GM03348 (cell line): Measurements from ENCODE around the gene TCF4.
A peak's percentile ranks its signal among the peaks of the same experiment; 100 is the strongest.

ENCODE experiments used
- DNase-seq: peaks from one replicate; pipeline ENCODE4 v3.0.0; 2012; ENCODE audit warnings: low spot score

Gene TCF4

DNA sequence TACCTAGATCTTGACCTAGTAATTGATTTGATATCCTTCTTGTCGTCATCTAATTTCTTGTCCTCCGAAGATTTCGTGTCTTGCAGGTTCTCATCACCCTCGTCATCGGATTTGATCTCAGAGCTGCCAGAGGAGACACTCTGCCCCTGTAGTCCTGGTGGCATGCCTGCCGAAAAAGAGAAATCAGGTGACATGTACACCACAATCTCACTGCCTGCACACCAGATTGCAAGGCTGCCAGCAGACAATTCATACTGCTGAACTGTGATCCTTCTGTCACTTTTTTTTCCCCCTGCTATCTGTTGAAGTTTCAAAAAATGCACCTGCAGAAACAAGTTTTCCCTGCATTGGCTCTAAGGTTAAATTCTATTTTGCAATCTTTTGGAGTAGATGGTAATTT, 355.5 kb downstream of the TCF4 start:
- DNase-seq: no peak

DNA sequence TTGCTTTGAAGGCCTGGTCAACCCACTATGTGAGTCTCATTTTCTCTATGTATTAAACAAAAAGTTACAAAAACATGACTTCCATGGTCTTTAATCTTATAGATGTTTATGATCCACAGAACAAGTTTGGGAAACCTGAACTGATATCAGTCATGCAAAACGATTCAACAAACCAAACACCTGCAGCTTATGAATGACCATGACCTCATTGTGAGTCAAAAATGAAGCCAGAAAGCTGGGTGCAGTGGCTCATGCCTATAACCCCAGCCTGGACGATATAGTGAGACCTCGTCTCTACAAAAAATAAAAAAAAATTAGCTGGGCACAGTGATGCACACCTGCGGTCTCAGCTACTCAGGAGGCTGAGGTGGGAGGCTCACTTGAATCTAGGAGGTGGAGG, 358.3 kb downstream of the TCF4 start:
- DNase-seq: no peak

DNA sequence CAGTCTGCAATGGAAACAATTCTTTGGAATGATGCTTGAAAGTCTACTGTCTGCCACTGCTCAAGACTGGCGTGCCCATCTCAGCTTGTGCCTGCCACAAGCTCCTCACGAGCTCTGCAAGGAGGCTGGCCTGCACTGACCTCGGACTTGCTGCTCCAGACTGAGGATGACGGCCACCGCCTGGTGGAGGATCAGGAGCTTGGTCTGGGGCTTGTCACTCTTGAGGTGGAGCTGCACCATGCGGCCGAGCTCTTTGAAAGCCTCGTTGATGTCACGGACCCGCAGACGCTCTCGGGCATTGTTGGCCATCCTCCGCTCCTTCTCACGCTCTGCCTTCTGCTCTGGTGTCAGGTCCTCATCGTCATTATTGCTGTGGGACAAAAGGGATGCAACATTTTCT, 359.3 kb downstream of the TCF4 start:
- DNase-seq: no peak

DNA sequence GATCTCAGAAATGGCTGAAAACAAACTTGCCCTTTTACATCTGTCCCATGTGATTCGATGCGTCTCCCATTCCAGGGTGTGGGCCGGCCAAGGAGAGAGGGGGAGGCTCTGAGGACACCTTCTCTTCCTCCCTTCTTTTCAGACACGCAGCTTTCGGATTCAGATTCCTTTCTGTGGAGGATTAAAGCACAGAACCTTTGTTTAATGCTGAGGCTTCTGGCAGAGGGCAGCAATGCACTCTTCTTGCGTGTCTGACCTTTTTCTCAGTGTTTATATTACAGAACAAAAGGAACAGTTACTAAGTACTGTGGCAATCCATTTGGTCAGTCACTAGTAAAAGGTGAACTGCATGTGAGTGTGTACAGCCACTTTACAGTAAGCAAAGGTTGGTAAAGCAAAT, 359.8 kb downstream of the TCF4 start:
- DNase-seq: no peak

DNA sequence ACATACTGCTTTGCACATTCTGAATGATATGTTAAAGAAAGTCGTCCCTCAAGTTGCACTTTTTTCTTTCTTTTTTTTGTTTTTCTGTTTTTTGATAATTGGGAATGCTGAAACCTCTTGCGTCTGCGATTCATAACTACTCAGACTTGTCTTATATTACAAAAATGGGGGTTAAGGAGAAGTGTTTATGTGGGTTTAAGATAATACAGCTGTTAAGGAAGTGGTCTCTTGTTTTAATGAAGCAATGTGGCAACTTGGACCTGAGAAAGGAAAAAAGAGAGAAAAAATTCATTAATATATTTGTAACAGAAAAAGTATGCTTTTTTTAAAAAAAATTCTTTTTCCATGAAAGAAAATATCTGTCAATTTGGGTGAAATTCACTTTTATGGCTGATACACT, 360.2 kb downstream of the TCF4 start:
- DNase-seq: no peak

DNA sequence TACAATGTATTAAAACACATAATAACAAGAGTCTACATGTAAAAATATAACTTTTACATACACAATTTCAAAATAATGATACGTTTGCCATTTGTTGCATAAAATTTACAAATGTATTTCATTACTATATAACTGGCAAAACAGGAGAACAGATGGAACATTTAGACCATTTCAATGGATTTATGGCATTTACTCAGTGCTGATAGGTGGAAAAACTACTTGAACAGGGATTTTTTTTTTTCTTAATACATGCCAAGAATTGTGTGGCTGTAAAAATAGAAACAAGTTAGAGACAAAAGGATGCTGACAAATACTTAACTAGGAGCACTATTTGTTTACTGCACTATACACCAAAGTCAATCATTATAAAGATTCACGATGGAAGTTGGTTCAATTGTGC, 361.9 kb downstream of the TCF4 start:
- DNase-seq: no peak

DNA sequence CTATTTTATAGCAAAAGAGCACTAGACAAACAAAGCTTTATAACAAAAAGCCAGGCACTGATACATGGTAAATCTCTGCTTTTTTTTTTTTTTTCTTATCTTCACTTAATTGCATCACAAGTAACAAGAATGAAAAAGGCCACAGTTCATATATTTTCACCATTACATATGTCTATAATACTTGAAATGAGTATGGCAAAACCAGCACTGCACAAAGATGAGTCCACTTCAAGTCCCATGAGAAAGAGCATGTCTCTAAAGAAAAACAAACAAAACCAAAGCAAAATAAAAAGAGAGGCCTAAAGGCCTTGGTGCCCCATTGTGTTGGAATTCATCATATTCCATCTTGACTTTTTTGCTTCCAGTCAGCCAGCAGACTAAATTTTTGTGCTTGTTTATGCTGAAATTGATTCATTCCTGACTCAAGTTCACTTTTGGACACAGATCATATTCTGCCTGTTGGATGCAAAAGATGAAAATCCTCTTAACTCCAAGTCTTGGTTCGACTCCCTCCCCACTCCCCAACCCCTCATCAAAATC, 363.8 kb downstream of the TCF4 start:
- no peak for DNase-seq

DNA sequence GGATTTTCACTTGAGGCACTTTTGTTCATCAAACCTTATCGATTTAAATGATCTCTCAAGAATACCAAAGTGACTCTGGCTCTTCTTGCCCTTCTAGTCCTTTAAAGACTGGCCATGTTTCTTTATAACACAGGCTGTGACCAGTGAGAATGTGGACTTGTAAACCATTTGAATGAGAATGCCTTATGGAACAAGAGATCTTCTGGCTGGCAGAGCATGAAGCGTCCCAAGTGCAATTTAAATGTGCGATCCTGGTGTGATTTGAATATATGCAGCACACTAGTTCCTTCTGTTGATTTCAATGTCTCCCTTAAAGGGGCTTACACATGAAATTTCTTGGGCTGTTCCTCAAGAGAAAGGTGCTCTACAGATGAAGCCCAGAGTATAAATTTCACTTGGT, 366.4 kb downstream of the TCF4 start:
- no peak for DNase-seq

DNA sequence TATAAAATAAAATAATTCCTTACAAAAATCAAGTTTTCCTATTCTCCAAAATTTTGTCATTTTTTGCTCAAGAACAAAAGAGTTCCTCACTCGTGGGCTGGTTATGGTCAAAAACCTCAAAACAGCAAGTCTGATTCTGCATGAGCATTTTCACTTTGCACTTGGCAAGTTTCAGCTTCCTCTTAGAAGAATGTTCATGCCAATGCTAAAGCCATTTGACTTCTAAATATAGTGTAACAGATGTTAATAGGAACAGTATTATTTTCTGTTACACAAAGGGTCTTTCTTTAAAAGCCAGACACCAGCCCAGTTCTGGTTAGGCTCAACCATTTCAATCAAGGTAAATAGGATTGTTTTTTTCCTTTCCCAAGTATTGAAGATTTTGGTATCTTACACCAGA, 367.5 kb downstream of the TCF4 start:
- DNase-seq: no peak

DNA sequence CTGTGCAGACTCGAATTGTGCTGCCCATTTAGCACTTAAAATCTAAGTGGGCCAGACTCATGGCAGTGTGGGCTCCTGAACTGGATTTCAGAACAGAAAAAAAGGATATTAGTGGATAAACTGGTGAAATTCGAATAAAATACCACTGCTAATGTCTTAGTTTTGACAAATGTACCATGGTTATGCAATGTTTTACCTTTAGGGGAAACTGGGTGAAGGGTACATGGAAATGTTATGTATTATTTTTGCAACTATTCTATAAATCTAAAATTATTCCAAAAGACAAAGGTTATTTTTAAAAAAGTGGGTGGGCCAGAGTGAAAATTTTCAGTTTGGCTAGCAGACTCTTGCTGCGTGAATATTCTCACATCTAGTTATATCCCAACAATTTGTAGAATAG, 368.2 kb downstream of the TCF4 start:
- DNase-seq: no peak

DNA sequence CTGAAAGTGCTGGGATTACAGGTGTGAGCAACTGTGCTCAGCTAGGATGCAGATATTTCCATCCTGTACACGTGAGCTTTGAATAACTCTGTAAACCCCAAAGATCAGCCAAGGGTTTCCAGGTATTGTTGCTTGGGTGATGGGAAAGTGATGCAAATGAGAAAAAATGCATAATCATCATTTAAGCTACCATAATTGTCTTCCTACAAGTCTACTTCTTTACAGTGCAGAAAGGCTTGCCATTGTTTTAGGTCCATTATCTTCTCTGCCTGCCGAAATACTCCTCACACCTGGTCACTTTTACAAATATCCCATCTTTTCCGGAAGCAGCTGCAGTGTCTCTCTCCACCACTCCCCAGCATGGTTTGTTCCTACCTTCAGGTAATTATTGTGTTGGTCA, 368.9 kb downstream of the TCF4 start:
- no peak for DNase-seq

DNA sequence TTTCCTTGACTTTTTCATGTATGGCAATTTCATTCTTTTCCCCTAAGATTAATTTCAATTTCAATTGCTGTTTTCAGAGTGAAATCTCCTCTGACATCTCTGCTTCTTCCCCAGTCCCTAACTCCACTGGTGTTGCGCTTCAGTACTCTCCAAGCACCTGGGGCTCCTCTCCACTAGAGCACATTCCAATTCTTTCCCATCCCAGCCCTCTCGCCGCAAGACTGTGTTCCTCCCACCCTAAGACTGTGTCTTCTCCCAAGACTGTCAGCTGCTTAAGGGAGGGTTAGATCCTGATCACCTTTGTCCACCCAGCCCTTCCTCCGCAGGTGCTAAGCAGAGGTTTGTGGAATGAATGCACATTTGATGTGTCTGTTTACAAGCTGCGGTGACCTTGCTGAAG, 373.0 kb downstream of the TCF4 start:
- DNase-seq: no peak

DNA sequence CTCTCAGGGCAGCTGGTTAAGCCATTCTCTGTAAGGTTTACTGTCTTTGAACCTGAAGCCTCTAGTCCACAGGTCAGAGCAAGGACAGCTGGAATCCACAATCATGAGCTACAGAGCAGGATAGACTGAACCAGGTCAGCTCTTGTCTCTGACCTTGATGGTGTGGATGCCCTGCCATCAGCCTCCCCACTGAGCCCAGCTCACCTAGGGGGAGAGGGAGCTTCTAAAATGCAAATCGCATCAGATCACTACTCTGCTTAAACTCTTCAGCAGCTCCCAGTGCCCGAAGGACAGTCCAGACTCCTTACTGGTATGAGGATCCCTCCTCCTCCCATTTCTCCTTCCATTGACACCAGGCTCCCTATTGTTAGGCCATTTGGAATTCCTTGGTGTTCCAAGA, 373.5 kb downstream of the TCF4 start:
- no peak for DNase-seq

DNA sequence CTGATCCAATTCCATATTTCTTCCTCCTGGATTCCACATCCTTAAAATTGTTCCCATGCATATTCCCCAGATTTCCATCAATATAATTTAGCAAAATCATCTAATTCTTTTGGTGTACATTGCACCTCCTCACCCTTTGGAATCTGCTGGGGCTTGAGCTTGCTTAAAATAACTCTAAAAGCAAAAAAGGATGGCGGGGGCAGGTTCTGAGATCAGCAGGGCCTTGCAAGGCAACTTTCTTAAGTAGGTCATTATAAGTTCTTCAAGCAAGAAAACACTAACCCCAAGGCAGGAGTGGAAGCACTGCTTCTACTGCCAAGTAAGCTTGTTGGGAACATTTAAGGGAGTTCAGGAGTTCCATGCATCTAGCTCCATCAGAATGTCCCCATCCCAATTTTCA, 374.4 kb downstream of the TCF4 start:
- no peak for DNase-seq

DNA sequence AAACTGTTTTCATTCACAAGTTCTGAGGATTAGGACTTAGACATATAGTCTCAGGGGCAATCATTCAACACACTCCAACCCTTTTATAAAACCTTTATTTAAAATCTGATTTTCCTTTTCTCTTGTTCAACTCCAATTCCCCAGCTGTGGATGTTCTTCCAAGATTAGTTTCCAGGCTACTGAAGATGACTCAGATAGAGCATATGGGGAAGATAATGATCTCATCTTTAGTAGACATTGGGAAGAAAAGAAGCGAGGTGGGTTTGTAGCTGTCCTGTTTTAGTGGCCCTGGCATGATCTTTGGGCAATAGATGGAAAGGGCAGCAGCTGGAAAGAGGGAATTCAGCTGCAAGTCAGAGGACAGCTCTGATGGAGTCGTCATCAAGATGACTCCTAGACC, 381.1 kb downstream of the TCF4 start:
- peak; percentile 21 for DNase-seq

DNA sequence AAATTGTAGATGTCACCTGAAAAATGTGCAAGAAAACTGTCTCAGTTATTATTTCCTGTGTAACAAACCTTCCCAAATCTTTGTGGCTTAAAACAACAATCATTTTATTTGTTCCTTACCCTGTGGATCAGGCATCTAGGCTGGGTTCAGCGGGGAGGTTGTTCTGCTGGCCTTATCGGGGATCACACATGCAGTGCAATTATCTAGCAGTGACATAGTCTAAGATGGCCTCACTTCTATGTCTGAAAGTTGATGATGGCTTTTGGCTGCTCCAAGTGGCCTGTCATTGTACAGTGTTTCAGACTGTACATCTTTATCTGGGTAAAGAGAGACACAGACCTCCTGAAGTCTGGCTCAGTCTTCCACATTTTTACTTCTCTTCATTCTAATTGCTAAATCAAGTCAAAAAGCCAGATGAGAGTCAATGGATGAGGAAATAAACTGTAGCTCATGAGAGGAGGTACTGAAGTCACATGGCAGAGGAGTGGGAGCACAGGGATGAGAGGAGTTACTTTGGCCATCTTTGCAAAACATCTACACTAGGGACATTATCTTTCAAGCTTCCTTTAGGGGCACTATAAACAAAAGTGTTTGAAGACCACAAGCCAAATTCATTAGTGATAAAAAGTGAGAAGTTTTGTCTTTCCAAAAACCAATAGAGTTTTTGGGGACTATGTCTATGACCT, 385.6 kb downstream of the TCF4 start:
- DNase-seq: no peak

DNA sequence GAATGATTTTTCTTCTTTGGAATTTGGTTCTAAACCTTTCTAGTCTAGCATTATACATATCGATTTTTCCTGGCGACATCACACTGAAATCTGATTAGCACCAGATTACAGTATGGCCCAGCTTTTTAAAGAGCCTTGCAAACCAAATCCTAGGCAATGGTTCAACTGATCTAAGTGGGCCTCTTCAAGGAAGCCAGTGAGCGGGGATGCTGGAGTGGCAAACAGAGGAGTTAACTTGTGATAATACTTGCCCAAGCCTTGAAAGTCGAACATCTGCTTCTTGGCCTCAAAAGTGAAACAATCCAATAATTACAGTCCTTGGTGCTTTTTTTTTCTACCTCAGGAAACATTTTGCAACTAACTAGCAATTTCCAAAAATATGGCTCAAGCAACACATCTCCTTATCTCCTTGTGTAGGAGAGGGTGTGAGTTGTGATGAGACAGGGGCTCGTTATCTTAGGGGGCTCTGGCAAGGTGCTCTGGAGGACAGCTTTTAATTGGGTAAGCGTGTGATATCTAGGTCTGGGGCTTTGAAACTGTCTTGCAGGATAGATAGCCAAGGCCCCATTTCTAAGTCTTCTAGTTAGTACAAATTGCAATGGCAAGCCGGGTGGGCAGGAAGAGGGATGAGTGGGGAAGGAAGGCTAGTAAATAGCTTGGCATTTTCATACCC, 388.6 kb downstream of the TCF4 start:
- DNase-seq: peak; percentile 4

DNA sequence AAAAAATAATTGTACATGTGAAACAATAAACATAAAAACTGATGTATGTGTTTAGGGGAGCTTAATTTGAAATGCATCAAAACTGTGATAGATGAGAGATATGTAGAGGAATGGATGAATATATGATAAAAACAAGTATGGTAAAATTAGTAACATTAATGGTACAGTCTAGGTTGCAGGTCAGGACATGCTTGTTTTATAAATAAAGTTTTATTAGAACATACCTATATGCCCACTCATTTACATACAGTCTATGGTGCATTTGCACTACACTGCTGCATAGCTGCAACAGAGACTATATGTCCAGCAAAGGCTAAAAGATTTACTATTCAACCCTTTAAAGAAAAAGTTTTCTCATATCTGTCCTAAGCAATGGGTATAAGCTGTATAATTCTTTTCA, 392.1 kb downstream of the TCF4 start:
- DNase-seq: no peak

DNA sequence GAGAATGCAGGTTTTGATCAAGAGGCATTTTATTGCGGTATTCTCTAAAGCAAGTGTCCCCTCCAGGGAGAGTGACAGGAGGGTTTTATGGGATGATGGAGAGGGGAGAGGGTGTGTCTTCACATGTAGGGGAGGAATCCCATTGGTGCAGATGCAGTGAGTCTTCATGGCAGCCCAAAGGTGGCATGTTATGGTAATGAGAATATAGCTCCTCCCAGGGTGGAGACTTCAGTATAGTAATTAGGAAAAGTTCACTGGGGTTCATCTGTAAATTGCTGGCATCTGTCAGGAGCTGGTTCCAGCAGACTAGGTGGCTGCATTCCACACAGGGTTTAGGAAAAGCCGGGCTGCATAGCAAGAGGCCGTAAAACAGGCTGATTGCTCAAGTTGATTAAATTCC, 398.0 kb downstream of the TCF4 start:
- DNase-seq: no peak

DNA sequence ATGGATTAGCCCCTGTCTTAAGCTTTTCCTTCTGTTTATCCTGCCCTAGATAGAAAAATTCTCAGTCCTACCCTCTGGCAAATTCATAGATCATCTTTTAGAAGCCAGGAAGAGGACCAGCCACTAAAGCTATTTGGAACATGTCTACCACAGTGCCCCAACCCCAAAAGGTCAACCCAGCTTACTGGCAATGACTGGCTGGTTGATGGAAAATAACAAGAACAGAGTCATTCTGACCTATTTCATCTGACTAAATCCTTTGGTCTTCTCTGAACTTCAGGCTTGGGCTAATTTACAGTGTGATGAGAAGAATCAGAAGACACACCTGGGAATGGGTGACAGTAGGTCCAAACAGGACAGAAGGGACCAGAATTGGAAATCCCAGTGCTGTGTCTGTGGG, 401.4 kb downstream of the TCF4 start:
- DNase-seq: no peak

DNA sequence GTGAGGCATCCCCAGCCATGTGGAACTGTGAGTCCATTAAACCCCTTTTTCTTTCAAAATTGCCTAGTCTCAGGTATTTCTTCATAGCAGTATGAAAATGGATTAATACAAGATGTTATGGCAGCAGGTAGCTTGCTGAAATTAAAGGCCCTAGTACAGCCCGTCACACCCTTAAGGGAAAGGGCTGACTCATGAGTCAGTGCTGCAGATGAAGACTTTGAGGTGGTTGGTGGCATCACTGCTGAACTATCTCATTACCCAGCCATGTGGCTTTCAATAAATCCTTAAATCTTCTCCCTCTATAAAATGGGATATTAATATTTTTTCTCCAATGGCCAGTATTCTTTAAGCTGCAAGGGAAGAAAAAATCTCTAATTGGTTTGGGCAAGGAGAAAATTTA, 402.6 kb downstream of the TCF4 start:
- DNase-seq: no peak

DNA sequence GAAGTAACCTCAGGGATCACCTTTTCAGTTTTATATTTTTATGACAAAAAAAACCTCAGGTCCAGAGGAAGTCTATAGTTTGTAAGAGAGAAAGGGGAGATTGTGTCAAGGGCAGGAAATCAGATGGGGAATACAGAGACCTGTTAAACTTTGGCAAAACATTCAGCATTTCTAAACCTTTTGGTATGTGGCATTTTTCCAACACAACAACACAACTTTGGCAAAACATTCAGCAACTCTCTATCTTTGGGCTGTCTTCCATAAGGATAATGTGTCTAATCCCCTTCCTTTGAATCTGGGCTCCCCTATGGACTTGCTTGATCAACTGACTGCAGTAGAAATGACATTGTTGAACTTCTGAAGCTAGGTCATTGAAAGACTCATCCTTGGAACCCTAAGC, 408.2 kb downstream of the TCF4 start:
- DNase-seq: no peak

DNA sequence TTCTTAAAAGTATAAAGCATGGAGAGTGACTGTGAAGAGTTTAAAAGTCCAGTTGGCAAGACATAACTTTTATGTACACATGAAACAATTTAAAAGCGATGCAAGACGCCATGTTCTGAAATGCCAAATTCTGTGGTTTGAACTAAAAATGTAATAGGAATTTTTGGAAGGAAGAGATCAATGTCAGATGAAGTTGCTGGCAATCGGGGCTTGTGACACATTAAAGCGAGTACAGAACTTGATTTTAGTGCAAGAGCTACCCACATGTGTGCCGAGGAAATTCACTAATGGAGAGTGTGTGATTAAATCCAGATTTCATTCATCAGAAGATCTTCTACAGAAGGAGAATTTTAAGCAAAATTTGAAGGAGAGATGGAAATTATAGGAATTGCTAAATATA, 408.6 kb downstream of the TCF4 start:
- DNase-seq: no peak

DNA sequence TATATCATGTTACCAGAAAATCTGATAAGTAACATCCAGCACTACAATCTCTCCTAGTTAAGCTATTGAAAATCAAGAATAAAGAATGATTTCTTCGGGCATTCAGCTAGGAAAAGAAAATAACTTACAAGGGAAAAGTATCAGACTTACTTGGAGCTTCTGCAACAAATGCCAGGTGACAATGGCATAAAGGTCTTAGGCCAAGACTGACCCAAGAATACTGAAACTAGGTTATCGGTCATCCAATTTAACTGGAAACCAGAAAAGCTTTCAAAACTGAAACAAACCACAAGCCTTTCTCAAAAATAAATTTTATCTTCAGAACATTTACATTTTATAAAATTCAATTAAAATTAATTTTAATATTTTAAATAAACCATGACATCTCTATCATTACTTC, 414.7 kb downstream of the TCF4 start:
- no peak for DNase-seq
